ENCODE measurements around the gene URM1.

The URM1 gene

GRCh38 chr9:128362774-128363173 is 8.4 kb upstream of the URM1 start:
- Histone ChIP-seq H3K9me3 (ENCODE audit: control insufficient read depth in 5 of 5, low read length in 5 of 5) (no peaks in the 10 kb centered on the region), H3K4me1 (ENCODE audit: control insufficient read depth in 5 of 5, insufficient read depth in 5 of 5, low read length in 5 of 5) (peaks cover 10 to 28% (median 22%) of the 10 kb centered on the region in 5 donors), H3K27ac (ENCODE audit: low read depth, low read length) (no peak overlapping the region), H3K36me3 (ENCODE audit: control insufficient read depth in 5 of 5, insufficient read depth in 5 of 5, low read length in 5 of 5) (peaks cover 0 to 13% (median 0%) of the 10 kb centered on the region in 5 donors), H3K27me3 (ENCODE audit: control insufficient read depth in 5 of 5, insufficient read depth in 4 of 5, low read length in 5 of 5) (peaks cover 0 to 8% (median 5%) of the 10 kb centered on the region in 5 donors), H3K9ac (ENCODE audit: low read length in 5 of 5) (peak overlapping the region in 1 of 5 donors; percentile 47), H3K4me3 (ENCODE audit: low read depth in 1 of 5, low read length in 5 of 5) (no peak overlapping the region)

DNA sequence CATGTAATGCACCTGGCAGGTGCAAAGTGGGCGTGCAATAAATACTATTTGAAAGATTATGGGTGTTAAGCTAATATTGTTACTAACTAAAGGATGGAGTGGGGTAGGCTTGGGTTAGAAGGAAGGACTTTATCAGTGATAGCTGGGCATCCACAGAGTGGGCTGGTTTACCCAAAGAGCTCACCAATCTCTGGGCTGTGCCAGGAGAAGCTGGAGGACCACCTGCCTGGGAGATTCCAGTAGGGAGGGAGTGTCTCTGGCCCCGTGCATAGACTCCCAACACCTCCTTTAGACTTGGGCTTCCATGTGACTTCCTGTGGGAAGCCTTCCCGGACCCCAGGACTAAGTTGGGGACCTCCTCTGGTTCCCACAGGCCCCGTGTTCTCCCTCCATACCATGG is 5.6 kb upstream of the URM1 start:
- Histone ChIP-seq H3K9ac (ENCODE audit: low read length in 5 of 5) (peak overlapping the region in 3 of 5 donors; percentile 8 to 79 (median 76)), H3K27me3 (ENCODE audit: control insufficient read depth in 5 of 5, insufficient read depth in 4 of 5, low read length in 5 of 5) (peaks cover 0 to 8% (median 5%) of the 10 kb centered on the region in 5 donors), H3K27ac (ENCODE audit: low read depth, low read length) (no peak overlapping the region), H3K4me3 (ENCODE audit: low read depth in 1 of 5, low read length in 5 of 5) (peak overlapping the region in 2 of 5 donors; percentile 58 to 65), H3K9me3 (ENCODE audit: control insufficient read depth in 5 of 5, low read length in 5 of 5) (no peaks in the 10 kb centered on the region), H3K36me3 (ENCODE audit: control insufficient read depth in 5 of 5, insufficient read depth in 5 of 5, low read length in 5 of 5) (peaks cover 0 to 2% (median 0%) of the 10 kb centered on the region in 5 donors), H3K4me1 (ENCODE audit: control insufficient read depth in 5 of 5, insufficient read depth in 5 of 5, low read length in 5 of 5) (peaks cover 10 to 32% (median 27%) of the 10 kb centered on the region in 5 donors)

- Histone ChIP-seq H3K4me3 (ENCODE audit: low read depth in 1 of 5, low read length in 5 of 5) (no peak overlapping the region), H3K36me3 (ENCODE audit: control insufficient read depth in 5 of 5, insufficient read depth in 5 of 5, low read length in 5 of 5) (peaks cover 0 to 10% (median 6%) of the 10 kb centered on the region in 5 donors), H3K9ac (ENCODE audit: low read length in 5 of 5) (peak overlapping the region in 1 of 5 donors; percentile 11), H3K27me3 (ENCODE audit: control insufficient read depth in 5 of 5, insufficient read depth in 4 of 5, low read length in 5 of 5) (peaks cover 0 to 8% (median 5%) of the 10 kb centered on the region in 5 donors), H3K27ac (ENCODE audit: low read depth, low read length) (no peak overlapping the region), H3K9me3 (ENCODE audit: control insufficient read depth in 5 of 5, low read length in 5 of 5) (no peaks in the 10 kb centered on the region), H3K4me1 (ENCODE audit: control insufficient read depth in 5 of 5, insufficient read depth in 5 of 5, low read length in 5 of 5) (peaks cover 6 to 37% (median 29%) of the 10 kb centered on the region in 5 donors)
Observed at GRCh38 chr9:128369024-128369706, 2.0 kb upstream of the URM1 start.

DNA sequence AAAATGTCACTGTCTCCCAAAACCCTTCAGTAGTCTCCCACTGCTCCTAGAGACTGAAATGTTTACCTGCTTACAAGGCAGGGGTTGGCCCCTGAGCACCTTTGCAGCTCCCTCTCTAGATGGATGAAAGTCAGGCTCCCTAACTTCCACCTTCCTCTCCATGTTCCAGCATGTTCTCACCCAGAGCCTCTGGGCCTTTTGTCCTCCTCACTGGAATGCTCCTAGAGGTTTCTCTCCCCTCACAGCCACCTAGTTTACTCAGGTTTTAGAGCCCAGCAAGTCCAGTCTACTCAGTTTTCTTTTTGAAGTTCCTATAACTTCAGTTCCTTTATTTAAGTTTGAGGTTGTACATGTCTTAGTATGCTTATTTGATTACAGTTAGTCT is 815 bp upstream of the URM1 start:
- H3K4me3 ChIP-seq (ENCODE audit: low read depth in 1 of 5, low read length in 5 of 5), result peak overlapping the region; percentile 79 to 99 (median 97)
- peak overlapping the region; percentile 65 to 99 (median 95) for H3K9ac ChIP-seq (ENCODE audit: low read length in 5 of 5)
- H3K36me3 ChIP-seq (ENCODE audit: control insufficient read depth in 5 of 5, insufficient read depth in 5 of 5, low read length in 5 of 5), result peaks cover 0 to 20% (median 6%) of the 10 kb centered on the region in 5 donors
- H3K27ac ChIP-seq (ENCODE audit: low read depth, low read length), result peak overlapping the region; percentile 90
- peaks cover 0 to 5% (median 4%) of the 10 kb centered on the region in 5 donors for H3K27me3 ChIP-seq (ENCODE audit: control insufficient read depth in 5 of 5, insufficient read depth in 4 of 5, low read length in 5 of 5)
- H3K4me1 ChIP-seq (ENCODE audit: control insufficient read depth in 5 of 5, insufficient read depth in 5 of 5, low read length in 5 of 5), result peaks cover 6 to 28% (median 20%) of the 10 kb centered on the region in 5 donors
- no peaks in the 10 kb centered on the region for H3K9me3 ChIP-seq (ENCODE audit: control insufficient read depth in 5 of 5, low read length in 5 of 5)

DNA sequence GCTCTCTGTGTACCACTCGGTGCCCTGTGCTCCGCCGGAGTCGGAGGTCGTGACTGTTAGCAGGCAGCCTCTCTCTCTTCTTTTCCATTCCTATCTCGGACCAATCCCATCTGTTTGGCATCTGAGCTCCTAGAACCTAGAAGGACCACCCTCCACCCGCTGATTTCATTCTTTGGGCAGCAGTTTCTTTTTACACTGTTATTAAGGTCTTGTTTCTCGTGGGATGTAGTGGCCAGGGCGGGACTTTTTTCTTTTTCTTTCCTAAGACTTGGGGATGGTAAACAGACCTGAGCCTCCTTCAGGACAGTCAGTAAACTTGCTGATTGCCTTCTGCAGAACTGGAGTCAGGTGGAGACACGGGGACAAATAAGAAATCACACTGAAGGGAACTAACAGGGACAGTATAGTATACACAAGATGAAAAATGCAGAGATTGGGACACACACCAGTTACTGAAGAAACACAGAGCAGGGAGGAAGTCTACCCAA is 500 bp downstream of the URM1 start:
- peaks cover 2 to 25% (median 19%) of the 10 kb centered on the region in 5 donors for H3K4me1 ChIP-seq (ENCODE audit: control insufficient read depth in 5 of 5, insufficient read depth in 5 of 5, low read length in 5 of 5)
- H3K27me3 ChIP-seq (ENCODE audit: control insufficient read depth in 5 of 5, insufficient read depth in 4 of 5, low read length in 5 of 5), result no peaks in the 10 kb centered on the region
- peaks cover 0 to 25% (median 6%) of the 10 kb centered on the region in 5 donors for H3K36me3 ChIP-seq (ENCODE audit: control insufficient read depth in 5 of 5, insufficient read depth in 5 of 5, low read length in 5 of 5)
- peak overlapping the region; percentile 79 to 99 (median 95) for H3K4me3 ChIP-seq (ENCODE audit: low read depth in 1 of 5, low read length in 5 of 5)
- H3K27ac ChIP-seq (ENCODE audit: low read depth, low read length), result peak overlapping the region; percentile 90
- peak overlapping the region; percentile 65 to 99 (median 97) for H3K9ac ChIP-seq (ENCODE audit: low read length in 5 of 5)
- no peaks in the 10 kb centered on the region for H3K9me3 ChIP-seq (ENCODE audit: control insufficient read depth in 5 of 5, low read length in 5 of 5)

GRCh38 chr9:128372188-128372641 is 1.0 kb downstream of the URM1 start:
- H3K9ac ChIP-seq (ENCODE audit: low read length in 5 of 5), result peak overlapping the region; percentile 0 to 99 (median 97)
- H3K36me3 ChIP-seq (ENCODE audit: control insufficient read depth in 5 of 5, insufficient read depth in 5 of 5, low read length in 5 of 5), result peaks cover 0 to 25% (median 6%) of the 10 kb centered on the region in 5 donors
- no peaks in the 10 kb centered on the region for H3K27me3 ChIP-seq (ENCODE audit: control insufficient read depth in 5 of 5, insufficient read depth in 4 of 5, low read length in 5 of 5)
- H3K27ac ChIP-seq (ENCODE audit: low read depth, low read length), result no peak overlapping the region
- H3K4me1 ChIP-seq (ENCODE audit: control insufficient read depth in 5 of 5, insufficient read depth in 5 of 5, low read length in 5 of 5), result peaks cover 2 to 25% (median 19%) of the 10 kb centered on the region in 5 donors
- no peaks in the 10 kb centered on the region for H3K9me3 ChIP-seq (ENCODE audit: control insufficient read depth in 5 of 5, low read length in 5 of 5)
- peak overlapping the region; percentile 79 to 99 (median 95) for H3K4me3 ChIP-seq (ENCODE audit: low read depth in 1 of 5, low read length in 5 of 5)

DNA sequence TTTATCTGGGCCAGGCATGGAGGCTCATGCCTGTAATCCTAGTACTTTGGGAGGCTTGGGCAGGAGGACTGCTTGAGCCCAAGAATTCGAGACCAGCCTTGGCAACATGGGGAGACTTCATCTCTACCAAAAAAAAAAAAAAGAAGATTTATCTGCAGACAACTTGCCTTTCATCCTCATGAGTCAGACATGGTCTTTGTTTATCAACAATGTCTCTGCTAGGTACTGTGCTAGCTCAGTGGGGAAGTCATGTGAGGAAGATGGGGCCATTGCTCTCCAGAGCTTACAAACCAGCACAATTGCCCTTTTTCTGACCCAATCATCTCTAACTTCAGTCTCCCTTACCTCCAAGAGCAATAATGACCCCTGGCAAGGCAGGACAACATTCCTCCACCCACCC is 1.6 kb downstream of the URM1 start:
- H3K36me3 ChIP-seq (ENCODE audit: control insufficient read depth in 5 of 5, insufficient read depth in 5 of 5, low read length in 5 of 5), result peaks cover 0 to 26% (median 6%) of the 10 kb centered on the region in 5 donors
- H3K27ac ChIP-seq (ENCODE audit: low read depth, low read length), result no peak overlapping the region
- no peaks in the 10 kb centered on the region for H3K27me3 ChIP-seq (ENCODE audit: control insufficient read depth in 5 of 5, insufficient read depth in 4 of 5, low read length in 5 of 5)
- H3K4me3 ChIP-seq (ENCODE audit: low read depth in 1 of 5, low read length in 5 of 5), result no peak overlapping the region
- H3K4me1 ChIP-seq (ENCODE audit: control insufficient read depth in 5 of 5, insufficient read depth in 5 of 5, low read length in 5 of 5), result peaks cover 2 to 25% (median 19%) of the 10 kb centered on the region in 5 donors
- no peaks in the 10 kb centered on the region for H3K9me3 ChIP-seq (ENCODE audit: control insufficient read depth in 5 of 5, low read length in 5 of 5)
- peak overlapping the region in 3 of 5 donors; percentile 12 to 97 (median 25) for H3K9ac ChIP-seq (ENCODE audit: low read length in 5 of 5)

DNA sequence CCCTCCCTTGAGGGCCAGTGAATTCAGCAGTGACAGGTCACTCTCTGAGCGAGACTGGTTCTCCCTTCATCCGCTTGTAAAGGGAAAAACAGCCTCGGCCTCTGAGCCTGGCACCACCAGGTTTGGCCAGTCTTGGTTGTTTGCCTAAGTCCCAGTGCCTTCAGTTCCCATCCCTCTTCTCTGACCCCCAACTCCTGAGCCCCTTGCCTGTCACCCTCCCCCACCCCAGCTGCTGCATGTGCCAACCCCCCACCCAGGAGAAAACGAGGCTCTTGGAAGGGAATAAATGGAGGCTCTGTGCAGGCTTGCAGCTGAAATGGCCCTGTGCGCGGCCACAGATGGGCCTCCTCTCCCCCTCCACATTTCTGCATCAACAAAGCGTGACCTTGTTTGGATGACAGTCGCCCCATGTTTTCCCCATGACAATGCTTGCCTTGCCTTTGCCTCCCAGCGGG is 3.1 kb downstream of the URM1 start:
- Histone ChIP-seq H3K9me3 (ENCODE audit: control insufficient read depth in 5 of 5, low read length in 5 of 5) (no peaks in the 10 kb centered on the region), H3K4me3 (ENCODE audit: low read depth in 1 of 5, low read length in 5 of 5) (no peak overlapping the region), H3K9ac (ENCODE audit: low read length in 5 of 5) (no peak overlapping the region), H3K27ac (ENCODE audit: low read depth, low read length) (no peak overlapping the region), H3K27me3 (ENCODE audit: control insufficient read depth in 5 of 5, insufficient read depth in 4 of 5, low read length in 5 of 5) (no peaks in the 10 kb centered on the region), H3K36me3 (ENCODE audit: control insufficient read depth in 5 of 5, insufficient read depth in 5 of 5, low read length in 5 of 5) (peaks cover 0 to 38% (median 15%) of the 10 kb centered on the region in 5 donors), H3K4me1 (ENCODE audit: control insufficient read depth in 5 of 5, insufficient read depth in 5 of 5, low read length in 5 of 5) (peaks cover 2 to 25% (median 19%) of the 10 kb centered on the region in 5 donors)

- Histone ChIP-seq H3K4me3 (ENCODE audit: low read depth in 1 of 5, low read length in 5 of 5) (no peak overlapping the region), H3K9ac (ENCODE audit: low read length in 5 of 5) (no peak overlapping the region), H3K27me3 (ENCODE audit: control insufficient read depth in 5 of 5, insufficient read depth in 4 of 5, low read length in 5 of 5) (no peaks in the 10 kb centered on the region), H3K36me3 (ENCODE audit: control insufficient read depth in 5 of 5, insufficient read depth in 5 of 5, low read length in 5 of 5) (peaks cover 0 to 47% (median 21%) of the 10 kb centered on the region in 5 donors), H3K4me1 (ENCODE audit: control insufficient read depth in 5 of 5, insufficient read depth in 5 of 5, low read length in 5 of 5) (peaks cover 2 to 18% (median 12%) of the 10 kb centered on the region in 5 donors), H3K27ac (ENCODE audit: low read depth, low read length) (no peak overlapping the region), H3K9me3 (ENCODE audit: control insufficient read depth in 5 of 5, low read length in 5 of 5) (no peaks in the 10 kb centered on the region)
Observed at GRCh38 chr9:128375865-128376264, 4.7 kb downstream of the URM1 start.

DNA sequence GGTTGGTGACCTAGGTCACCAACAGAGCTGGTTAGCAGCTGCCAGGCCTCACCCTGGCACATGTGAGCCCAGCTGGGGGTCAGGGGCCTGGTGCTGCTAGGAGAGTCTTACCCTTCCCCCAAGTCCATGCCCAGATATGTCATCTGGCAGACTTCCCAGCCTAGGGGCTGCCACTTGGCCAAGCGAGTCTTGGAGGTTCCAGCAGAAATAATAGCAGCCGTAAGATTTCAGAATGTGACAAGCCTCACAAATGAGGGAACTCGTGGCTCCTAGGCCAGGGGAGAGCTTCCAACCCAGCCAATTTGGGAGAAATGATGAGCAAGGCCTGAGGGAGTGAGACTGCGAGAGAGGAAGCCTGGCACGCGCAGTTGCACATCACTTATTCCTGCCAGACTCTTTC is 11.1 kb downstream of the URM1 start:
- no peak overlapping the region for H3K9ac ChIP-seq (ENCODE audit: low read length in 5 of 5)
- H3K27me3 ChIP-seq (ENCODE audit: control insufficient read depth in 5 of 5, insufficient read depth in 4 of 5, low read length in 5 of 5), result no peaks in the 10 kb centered on the region
- H3K36me3 ChIP-seq (ENCODE audit: control insufficient read depth in 5 of 5, insufficient read depth in 5 of 5, low read length in 5 of 5), result peaks cover 0 to 76% (median 55%) of the 10 kb centered on the region in 5 donors
- no peak overlapping the region for H3K4me3 ChIP-seq (ENCODE audit: low read depth in 1 of 5, low read length in 5 of 5)
- no peak overlapping the region for H3K27ac ChIP-seq (ENCODE audit: low read depth, low read length)
- H3K4me1 ChIP-seq (ENCODE audit: control insufficient read depth in 5 of 5, insufficient read depth in 5 of 5, low read length in 5 of 5), result no peaks in the 10 kb centered on the region
- no peaks in the 10 kb centered on the region for H3K9me3 ChIP-seq (ENCODE audit: control insufficient read depth in 5 of 5, low read length in 5 of 5)
